Right ventricle myocardium inferior (tissue), 1 donor: ENCODE results near the gene CSRP2. TPM values are rescaled to one million over a fixed set of nuclear protein-coding genes. Genes with fewer than 3 reads are reported as not detected.

Experiments
- ATAC-seq: fragments of 200-7000 bp; cut with Tn5 transposase; one replicate; pipeline ENCODE4 v1.9.1; 2020; ENCODE audit warnings: mild to moderate bottlenecking, moderate library complexity
- DNase-seq: peaks from one replicate; pipeline ENCODE4 v3.0.0; 2021; ENCODE audit errors: missing footprints
- intact Hi-C: fragments of 100-400 bp; cut with DNase I; formaldehyde crosslinking; loops from one replicate; pipeline ENCODE4 v1.11.0; 2022
- total RNA-seq: library from RNA; stranded (reverse); fragmentation: NEBNext Ultra II Directional; extraction: Animal tissue kit (Norgen Biotek cat#: 25700); gene quantifications from one replicate; pipeline ENCODE4 v1.2.1, GENCODE V29; 2021
- donor health status: DM: no; HTN: yes; CAD: no; lungs with severe emphysema.

Gene CSRP2
- total RNA-seq, 1 donor from 2014 or later, result 55.8 TPM

GRCh38 chr12:76811976-76812375 lies 66.8 kb downstream of the CSRP2 start:
- DNase-seq (no peak), ATAC-seq (no peak)
- intact Hi-C loops, result no loop called here

GRCh38 chr12:76810671-76811419 lies 68.0 kb downstream of the CSRP2 start:
- DNase-seq (no peak), ATAC-seq (peak; percentile 23)
- intact Hi-C loops, result no loop called here

Other genes with a start within 250 kb of the CSRP2 start
- gene ZDHHC17, start 114.9 kb downstream of the CSRP2 start, total RNA-seq, result 18.0 TPM
- gene E2F7, start 186.6 kb upstream of the CSRP2 start, total RNA-seq, result 0.14 TPM